ENCODE measurements around the gene FTCDNL1.

- no peak for TF ChIP-seq FOXM1 (IDR thresholded peaks at IDR 0.05; ENCODE audit: borderline replicate concordance, low read depth)
- no peak for TF ChIP-seq RAD21 (IDR thresholded peaks at IDR 0.05; ENCODE audit: low read depth)
- TF ChIP-seq YY1 (IDR thresholded peaks at IDR 0.05; ENCODE audit: low read depth) = no peak
- TF ChIP-seq REST (IDR thresholded peaks at IDR 0.05; ENCODE audit: low read depth) = no peak
- TF ChIP-seq TAF1 (IDR thresholded peaks at IDR 0.05; ENCODE audit: low read depth) = no peak
- no peak for TF ChIP-seq EP300 (IDR thresholded peaks at IDR 0.05; ENCODE audit: borderline replicate concordance)
- no peak for TF ChIP-seq CEBPB (IDR thresholded peaks at IDR 0.05)
- no peak for TF ChIP-seq EGR1 (IDR thresholded peaks at IDR 0.05)
- no peak for TF ChIP-seq MAX (IDR thresholded peaks at IDR 0.05)
- no peak for TF ChIP-seq NFIC (IDR thresholded peaks at IDR 0.05)
- TF ChIP-seq TEAD4 (IDR thresholded peaks at IDR 0.05) = no peak
- TF ChIP-seq TCF12 (IDR thresholded peaks at IDR 0.05; ENCODE audit: low read depth) = no peak
- no peak for TF ChIP-seq CREB1 (IDR thresholded peaks at IDR 0.05; ENCODE audit: low read depth)
- no peak for TF ChIP-seq USF1 (IDR thresholded peaks at IDR 0.05)
Measured at GRCh38 chr2:199743415-199744120, 107.4 kb downstream of the FTCDNL1 start.

Measured in Ishikawa (cell line).